IMR-90 (cell line): ENCODE results near the gene CLDN10.

Experiments
- CTCF ChIP-seq: conservative IDR thresholded peaks from 2 replicates; pipeline ENCODE4 v1.5.1; 2012; ENCODE audit warnings: mild to moderate bottlenecking, low read depth, low read length, improper control_type of control experiment
- ELK1 ChIP-seq: fragments of 150-350 bp; IDR thresholded peaks from 2 replicates; pipeline ENCODE4 v1.6.1; 2016; ENCODE audit warnings: low read depth, mild to moderate bottlenecking, low read length, moderate library complexity, borderline replicate concordance
- FOS ChIP-seq: fragments of 150-350 bp; IDR thresholded peaks from 2 replicates; pipeline ENCODE4 v1.6.1; 2016; ENCODE audit warnings: low read depth, low read length
- MAZ ChIP-seq: IDR thresholded peaks from 2 replicates; pipeline ENCODE4 v1.6.1; 2012; ENCODE audit warnings: low read depth, mild to moderate bottlenecking, low read length, improper control_type of control experiment, moderate library complexity, borderline replicate concordance
- MXI1 ChIP-seq: IDR thresholded peaks from 2 replicates; pipeline ENCODE4 v1.6.1; 2012; ENCODE audit warnings: low read depth, mild to moderate bottlenecking, low read length, moderate library complexity, borderline replicate concordance
- POLR2A ChIP-seq: IDR thresholded peaks from 2 replicates; pipeline ENCODE4 v1.6.1; 2012; ENCODE audit warnings: mild to moderate bottlenecking, low read depth, low read length
- RFX5 ChIP-seq: IDR thresholded peaks from 2 replicates; pipeline ENCODE4 v1.8.0; 2012; ENCODE audit warnings: low read depth, mild to moderate bottlenecking, low read length, moderate library complexity
- SMC3 ChIP-seq: fragments of 150-350 bp; IDR thresholded peaks from 2 replicates; pipeline ENCODE4 v1.6.1; 2016; ENCODE audit warnings: low read depth, mild to moderate bottlenecking, antibody characterized with exemption, low read length, moderate library complexity
- USF2 ChIP-seq: fragments of 150-350 bp; IDR thresholded peaks from 2 replicates; pipeline ENCODE4 v1.6.1; 2017; ENCODE audit warnings: mild to moderate bottlenecking, antibody characterized with exemption, low read length, low read depth

GRCh38 chr13:95512424-95512823, 40.1 kb upstream of the CLDN10 start:
- TF ChIP-seq SMC3 (no peak), CTCF (no peak), POLR2A (no peak), RFX5 (no peak), FOS (no peak), MAZ (no peak), MXI1 (no peak), ELK1 (no peak), USF2 (no peak)
